ENCODE measurements around the gene VAMP1.

GRCh38 chr12:6489449-6489848, 19.0 kb upstream of the VAMP1 start:
- no peak for TF ChIP-seq POLR2AphosphoS5 (IDR thresholded peaks at IDR 0.05; ENCODE audit: low read depth, low read length)
- TF ChIP-seq REST (IDR thresholded peaks at IDR 0.05; ENCODE audit: insufficient read depth in 1 of 2, low read depth in 2 of 2, low read length in 2 of 2): no peak
- TF ChIP-seq TAF1 (IDR thresholded peaks at IDR 0.05; ENCODE audit: borderline replicate concordance, insufficient read depth, low read length): no peak
- TF ChIP-seq SIN3A (IDR thresholded peaks at IDR 0.05; ENCODE audit: borderline replicate concordance, insufficient read depth, low read length): no peak
